GM12892 (cell line): ENCODE data around the gene PSMD3.

Experiments
- POLR2A ChIP-seq: IDR thresholded peaks from 2 replicates; pipeline ENCODE4 v1.6.1; 2011; ENCODE audit warnings: low read depth, low read length, control low read depth
- POLR2AphosphoS5 ChIP-seq: IDR thresholded peaks from 2 replicates; pipeline ENCODE4 v1.6.1; 2011; ENCODE audit warnings: low read depth, low read length, control low read depth
- TAF1 ChIP-seq: IDR thresholded peaks from 2 replicates; pipeline ENCODE4 v1.6.1; 2011; ENCODE audit warnings: low read depth, mild to moderate bottlenecking, control low read depth, low read length, borderline replicate concordance

DNA sequence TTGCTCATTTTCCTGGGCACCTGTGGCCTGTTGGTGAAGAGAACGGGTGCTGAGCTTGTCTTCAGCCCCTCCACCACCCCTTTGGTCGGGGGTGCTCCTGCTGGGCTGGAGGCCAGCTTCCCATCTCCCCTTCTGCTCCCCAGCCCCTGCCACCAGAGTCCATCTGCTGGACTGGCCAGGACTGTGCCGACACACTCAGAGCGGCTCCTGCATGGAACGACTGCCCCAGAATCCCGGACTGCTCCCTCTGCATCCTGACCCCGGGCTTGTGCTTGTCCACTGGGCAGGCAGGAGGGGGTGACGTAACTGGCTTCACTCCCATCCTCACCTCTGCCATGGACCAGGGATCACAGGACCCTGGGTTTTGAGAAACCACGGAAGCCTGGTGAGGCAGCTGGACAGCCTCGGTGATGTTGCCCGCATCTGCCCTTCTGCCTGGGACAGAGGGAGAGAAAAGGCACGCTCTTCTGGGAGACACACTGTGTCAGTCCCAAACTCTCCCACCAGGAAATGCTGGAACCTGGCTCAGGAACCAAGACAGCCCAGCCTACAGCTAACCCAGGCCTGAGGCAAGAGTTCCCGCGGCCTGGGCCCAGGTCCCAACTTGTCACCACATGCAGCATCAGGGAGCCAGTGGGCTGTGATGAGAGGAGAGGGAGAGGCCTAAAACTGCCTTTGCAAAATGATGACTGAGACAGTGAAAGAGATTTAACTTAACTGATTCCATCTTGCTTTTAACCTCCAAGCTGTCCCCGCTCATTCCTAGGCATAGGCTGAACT lies 33.9 kb upstream of the PSMD3 start:
- TF ChIP-seq POLR2A: no peak
- no peak for TF ChIP-seq POLR2AphosphoS5
- no peak for TF ChIP-seq TAF1
